ENCODE measurements around the gene PDHA2.

- TF ChIP-seq POLR2A (IDR thresholded peaks at IDR 0.05; ENCODE audit: low read length) (no peak), GATA1 (IDR thresholded peaks at IDR 0.05; ENCODE audit: low read depth, low read length) (no peak)
These were observed 8.1 kb downstream of the PDHA2 start for GRCh38 chr4:95847908-95848460.
